Lower leg skin (tissue), 3 donors: ENCODE measurements around the gene ARHGDIG.

Experiments
- POLR2A ChIP-seq, 2 donors: fragments of 450-650 bp; IDR thresholded peaks; one replicate each; pipeline ENCODE4 v1.6.1; 2016 to 2017; ENCODE audit warnings: antibody characterized with exemption in 2 of 2, mild to moderate bottlenecking in 1 of 2, moderate library complexity in 1 of 2
- TF ChIP-seq, protein P1 (sequence below), 3 donors: fragments of 450-650 bp; IDR thresholded peaks; one replicate each; pipeline ENCODE4 v1.5.1; 2016; ENCODE audit warnings: antibody characterized with exemption in 3 of 3, mild to moderate bottlenecking in 3 of 3, moderate library complexity in 2 of 3

DNA sequence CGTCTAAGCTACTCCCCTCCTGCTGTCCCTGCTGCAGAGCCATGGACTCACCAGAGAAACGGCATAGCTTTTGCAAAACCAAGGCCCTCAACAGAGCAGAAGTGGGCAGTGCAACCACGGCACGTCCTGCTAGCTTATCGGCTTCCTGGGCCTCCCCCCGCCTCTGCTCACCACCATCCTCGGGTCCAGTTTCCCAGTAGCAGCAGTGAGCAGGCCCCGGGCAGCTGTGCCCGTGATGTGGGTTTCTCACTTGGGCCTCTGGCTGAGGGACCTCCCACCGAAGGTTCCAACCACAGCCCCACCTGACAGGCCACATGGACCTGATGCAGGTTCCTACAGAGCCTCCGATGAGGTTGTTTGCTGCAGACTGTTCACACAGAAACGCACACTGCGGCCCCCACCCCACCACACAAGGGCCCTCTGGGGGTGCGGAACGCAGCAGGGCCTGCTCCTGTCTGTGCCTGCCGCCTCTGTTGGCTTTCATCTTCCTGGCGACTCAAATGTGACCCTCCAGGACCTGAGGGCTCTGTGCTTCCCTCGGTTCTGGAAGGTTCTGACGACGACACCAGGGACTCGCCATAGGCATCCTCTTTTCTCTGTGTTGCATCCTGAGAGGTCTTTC, 27.4 kb downstream of the ARHGDIG start:
- TF ChIP-seq, protein P1, sequence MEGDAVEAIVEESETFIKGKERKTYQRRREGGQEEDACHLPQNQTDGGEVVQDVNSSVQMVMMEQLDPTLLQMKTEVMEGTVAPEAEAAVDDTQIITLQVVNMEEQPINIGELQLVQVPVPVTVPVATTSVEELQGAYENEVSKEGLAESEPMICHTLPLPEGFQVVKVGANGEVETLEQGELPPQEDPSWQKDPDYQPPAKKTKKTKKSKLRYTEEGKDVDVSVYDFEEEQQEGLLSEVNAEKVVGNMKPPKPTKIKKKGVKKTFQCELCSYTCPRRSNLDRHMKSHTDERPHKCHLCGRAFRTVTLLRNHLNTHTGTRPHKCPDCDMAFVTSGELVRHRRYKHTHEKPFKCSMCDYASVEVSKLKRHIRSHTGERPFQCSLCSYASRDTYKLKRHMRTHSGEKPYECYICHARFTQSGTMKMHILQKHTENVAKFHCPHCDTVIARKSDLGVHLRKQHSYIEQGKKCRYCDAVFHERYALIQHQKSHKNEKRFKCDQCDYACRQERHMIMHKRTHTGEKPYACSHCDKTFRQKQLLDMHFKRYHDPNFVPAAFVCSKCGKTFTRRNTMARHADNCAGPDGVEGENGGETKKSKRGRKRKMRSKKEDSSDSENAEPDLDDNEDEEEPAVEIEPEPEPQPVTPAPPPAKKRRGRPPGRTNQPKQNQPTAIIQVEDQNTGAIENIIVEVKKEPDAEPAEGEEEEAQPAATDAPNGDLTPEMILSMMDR (IDR thresholded peaks at IDR 0.05) = no peak
- no peak for TF ChIP-seq POLR2A (IDR thresholded peaks at IDR 0.05)
